Loucy (cell line): ENCODE data around the gene SCN3A.

Experiments used
- H2AFZ ChIP-seq: fragments of 200-600 bp; sonication (generic); 2 replicates; pipeline ENCODE4 v1.6.0; 2016; ENCODE audit warnings: antibody characterized with exemption, mild to moderate bottlenecking, low read length, moderate library complexity
- H3F3A ChIP-seq: fragments of 200-600 bp; 2 replicates; pipeline ENCODE4 v1.6.0; 2016; ENCODE audit warnings: antibody characterized with exemption, low read depth, mild to moderate bottlenecking
- H3K27me3 ChIP-seq: fragments of 200-600 bp; sonication (generic); 2 replicates; pipeline ENCODE4 v1.6.1; 2014; ENCODE audit warnings: low read length, mild to moderate bottlenecking; ENCODE audit not compliant: insufficient read depth, poor library complexity, severe bottlenecking
- H3K36me3 ChIP-seq: fragments of 200-600 bp; sonication (generic); 2 replicates; pipeline ENCODE4 v1.6.1; 2016; ENCODE audit warnings: low read length; ENCODE audit not compliant: insufficient read depth
- H3K4me1 ChIP-seq: fragments of 200-600 bp; sonication (generic); 2 replicates; pipeline ENCODE4 v1.5.1; 2014; ENCODE audit warnings: low read length, mild to moderate bottlenecking; ENCODE audit not compliant: insufficient read depth, poor library complexity, severe bottlenecking
- H3K4me2 ChIP-seq: fragments of 200-600 bp; sonication (generic); 2 replicates; pipeline ENCODE4 v1.6.0; 2014; ENCODE audit warnings: antibody characterized with exemption, low read length, low read depth, mild to moderate bottlenecking; ENCODE audit not compliant: poor library complexity, severe bottlenecking
- H3K4me3 ChIP-seq: fragments of 200-600 bp; sonication (generic); 2 replicates; pipeline ENCODE4 v1.5.1; 2014; ENCODE audit warnings: low read length, mild to moderate bottlenecking, mixed read lengths; ENCODE audit not compliant: poor library complexity, severe bottlenecking
- H3K79me2 ChIP-seq: fragments of 200-600 bp; sonication (generic); 2 replicates; pipeline ENCODE4 v1.6.1; 2014; ENCODE audit warnings: low read length; ENCODE audit not compliant: insufficient read depth
- H3K9ac ChIP-seq: fragments of 200-600 bp; sonication (generic); 2 replicates; pipeline ENCODE4 v1.6.0; 2014; ENCODE audit warnings: mild to moderate bottlenecking, low read depth, low read length, moderate library complexity; ENCODE audit not compliant: poor library complexity, severe bottlenecking
- H3K9me2 ChIP-seq: fragments of 200-600 bp; sonication (generic); replicated peaks from 2 replicates; pipeline ENCODE4 v1.6.1; 2016; ENCODE audit warnings: low read depth, low read length, mixed read lengths
- H3K9me3 ChIP-seq: fragments of 200-600 bp; sonication (generic); 2 replicates; pipeline ENCODE4 v1.6.1; 2014; ENCODE audit warnings: mild to moderate bottlenecking, antibody characterized with exemption, low read length, low read depth; ENCODE audit not compliant: insufficient read depth
- H4K20me1 ChIP-seq: fragments of 200-600 bp; sonication (generic); 2 replicates; pipeline ENCODE4 v1.6.0; 2014; ENCODE audit warnings: antibody characterized with exemption, low read length, mild to moderate bottlenecking; ENCODE audit not compliant: insufficient read depth, poor library complexity, severe bottlenecking
- EZH2phosphoT487 ChIP-seq: fragments of 200-600 bp; IDR thresholded peaks from 2 replicates; pipeline ENCODE4 v1.6.1; 2018; ENCODE audit warnings: antibody characterized with exemption, mild to moderate bottlenecking, moderate library complexity, borderline replicate concordance
- TF ChIP-seq, protein P1 (sequence below): fragments of 200-600 bp; sonication (generic); conservative IDR thresholded peaks from 2 replicates; pipeline ENCODE4 v1.5.1; 2014; ENCODE audit warnings: mild to moderate bottlenecking, antibody characterized with exemption, low read length

Gene SCN3A

DNA sequence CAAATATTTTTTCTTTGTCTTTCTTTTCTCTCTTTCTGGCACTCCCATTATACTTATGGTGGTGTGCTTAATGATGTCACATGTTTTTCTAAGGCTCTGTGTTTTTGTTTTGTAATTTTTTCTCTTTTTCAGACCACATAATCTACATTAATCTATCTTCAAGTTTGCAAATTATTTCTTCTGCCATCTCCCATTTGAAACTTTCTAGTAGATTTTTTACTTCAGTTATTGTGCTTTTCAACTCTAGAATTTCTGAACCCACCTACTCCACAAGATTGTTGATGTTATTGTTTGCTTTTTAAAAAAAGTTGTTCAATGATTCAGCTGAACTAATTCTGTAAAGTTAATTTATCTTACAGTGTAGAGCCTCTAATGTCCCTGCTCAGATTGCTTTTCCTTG lies 121.4 kb downstream of the SCN3A start:
- Histone ChIP-seq H3K9me3 (no peaks in the 10 kb centered on the region; the same call in 1 of the 2 replicates), H3F3A (no peaks in the 10 kb centered on the region), H4K20me1 (no peaks in the 10 kb centered on the region), H3K4me2 (no peak overlapping the region), H3K9me2 (no peaks in the 10 kb centered on the region), H3K9ac (no peak overlapping the region), H3K4me3 (no peak overlapping the region), H3K27me3 (no peaks in the 10 kb centered on the region), H3K4me1 (no peaks in the 10 kb centered on the region), H3K79me2 (no peaks in the 10 kb centered on the region), H3K36me3 (no peaks in the 10 kb centered on the region), H2AFZ (no peak overlapping the region)
- TF ChIP-seq, protein P1, sequence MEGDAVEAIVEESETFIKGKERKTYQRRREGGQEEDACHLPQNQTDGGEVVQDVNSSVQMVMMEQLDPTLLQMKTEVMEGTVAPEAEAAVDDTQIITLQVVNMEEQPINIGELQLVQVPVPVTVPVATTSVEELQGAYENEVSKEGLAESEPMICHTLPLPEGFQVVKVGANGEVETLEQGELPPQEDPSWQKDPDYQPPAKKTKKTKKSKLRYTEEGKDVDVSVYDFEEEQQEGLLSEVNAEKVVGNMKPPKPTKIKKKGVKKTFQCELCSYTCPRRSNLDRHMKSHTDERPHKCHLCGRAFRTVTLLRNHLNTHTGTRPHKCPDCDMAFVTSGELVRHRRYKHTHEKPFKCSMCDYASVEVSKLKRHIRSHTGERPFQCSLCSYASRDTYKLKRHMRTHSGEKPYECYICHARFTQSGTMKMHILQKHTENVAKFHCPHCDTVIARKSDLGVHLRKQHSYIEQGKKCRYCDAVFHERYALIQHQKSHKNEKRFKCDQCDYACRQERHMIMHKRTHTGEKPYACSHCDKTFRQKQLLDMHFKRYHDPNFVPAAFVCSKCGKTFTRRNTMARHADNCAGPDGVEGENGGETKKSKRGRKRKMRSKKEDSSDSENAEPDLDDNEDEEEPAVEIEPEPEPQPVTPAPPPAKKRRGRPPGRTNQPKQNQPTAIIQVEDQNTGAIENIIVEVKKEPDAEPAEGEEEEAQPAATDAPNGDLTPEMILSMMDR: no peak
- TF ChIP-seq EZH2phosphoT487: no peak

DNA sequence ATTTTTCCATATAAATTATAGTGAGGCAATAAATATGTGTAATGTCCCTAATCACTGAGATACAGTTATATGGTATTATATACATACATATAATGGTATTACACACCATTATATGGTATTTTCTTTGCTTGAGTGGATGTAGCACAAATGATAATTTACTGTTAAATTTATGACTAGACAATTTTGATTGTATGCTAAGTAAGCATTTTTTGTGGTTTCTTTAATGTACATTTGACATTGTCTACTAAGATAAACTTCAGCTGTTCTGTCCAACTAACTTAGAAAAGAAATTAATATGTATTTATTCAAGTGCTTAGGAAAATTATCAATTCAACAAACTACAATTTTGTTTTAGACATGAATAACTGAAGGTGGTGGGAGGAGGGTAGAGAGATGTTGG lies 122.6 kb downstream of the SCN3A start:
- no peak overlapping the region for H3K4me2 ChIP-seq
- TF ChIP-seq EZH2phosphoT487: no peak
- TF ChIP-seq, protein P1: no peak

DNA sequence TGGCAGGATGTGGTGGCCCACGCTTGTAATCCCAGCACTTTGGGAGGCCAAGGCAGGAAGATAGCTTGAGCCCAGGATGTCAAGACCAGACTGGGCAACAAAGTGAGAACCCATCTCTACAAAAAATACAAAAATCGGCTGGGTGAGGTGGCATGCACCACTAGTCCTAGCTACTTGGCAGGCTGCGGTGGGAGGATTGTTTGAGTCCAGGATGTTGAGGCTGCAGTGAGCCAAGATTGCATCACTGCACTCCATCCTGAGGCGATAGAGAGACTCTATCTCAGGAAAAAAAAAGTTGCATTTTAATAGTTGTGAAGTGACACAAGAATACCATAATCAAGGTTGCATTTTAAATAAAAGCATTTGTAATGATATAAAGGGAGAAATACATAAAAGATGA lies 124.4 kb downstream of the SCN3A start:
- Histone ChIP-seq H2AFZ (no peak overlapping the region), H3K4me2 (no peak overlapping the region), H3K27me3 (no peaks in the 10 kb centered on the region), H3K4me3 (no peak overlapping the region), H3K36me3 (no peaks in the 10 kb centered on the region), H3K9me3 (peaks cover 14% of the 10 kb centered on the region), H3K79me2 (no peaks in the 10 kb centered on the region), H3K9ac (no peak overlapping the region), H4K20me1 (no peaks in the 10 kb centered on the region), H3F3A (no peaks in the 10 kb centered on the region), H3K9me2 (no peaks in the 10 kb centered on the region), H3K4me1 (no peaks in the 10 kb centered on the region)
- no peak for TF ChIP-seq EZH2phosphoT487
- TF ChIP-seq, protein P1: no peak

More for the DNA sequence above, 122.6 kb downstream of the SCN3A start:
- Histone ChIP-seq H4K20me1 (no peaks in the 10 kb centered on the region), H3K36me3 (no peaks in the 10 kb centered on the region), H3K79me2 (no peaks in the 10 kb centered on the region), H3K9me2 (no peaks in the 10 kb centered on the region), H3F3A (no peaks in the 10 kb centered on the region), H3K9me3 (peaks cover 2% of the 10 kb centered on the region; the same call in 1 of the 2 replicates), H2AFZ (no peak overlapping the region), H3K4me1 (no peaks in the 10 kb centered on the region), H3K27me3 (no peaks in the 10 kb centered on the region), H3K4me3 (no peak overlapping the region), H3K9ac (no peak overlapping the region)
